CD1c-positive myeloid dendritic cell (primary cell): ENCODE results near the gene MTCH1.

Experiments used
- DNase-seq: peaks from one replicate; pipeline ENCODE4 v3.0.0-alpha.2; 2016; ENCODE audit errors: extremely low spot score

MTCH1 gene

DNA sequence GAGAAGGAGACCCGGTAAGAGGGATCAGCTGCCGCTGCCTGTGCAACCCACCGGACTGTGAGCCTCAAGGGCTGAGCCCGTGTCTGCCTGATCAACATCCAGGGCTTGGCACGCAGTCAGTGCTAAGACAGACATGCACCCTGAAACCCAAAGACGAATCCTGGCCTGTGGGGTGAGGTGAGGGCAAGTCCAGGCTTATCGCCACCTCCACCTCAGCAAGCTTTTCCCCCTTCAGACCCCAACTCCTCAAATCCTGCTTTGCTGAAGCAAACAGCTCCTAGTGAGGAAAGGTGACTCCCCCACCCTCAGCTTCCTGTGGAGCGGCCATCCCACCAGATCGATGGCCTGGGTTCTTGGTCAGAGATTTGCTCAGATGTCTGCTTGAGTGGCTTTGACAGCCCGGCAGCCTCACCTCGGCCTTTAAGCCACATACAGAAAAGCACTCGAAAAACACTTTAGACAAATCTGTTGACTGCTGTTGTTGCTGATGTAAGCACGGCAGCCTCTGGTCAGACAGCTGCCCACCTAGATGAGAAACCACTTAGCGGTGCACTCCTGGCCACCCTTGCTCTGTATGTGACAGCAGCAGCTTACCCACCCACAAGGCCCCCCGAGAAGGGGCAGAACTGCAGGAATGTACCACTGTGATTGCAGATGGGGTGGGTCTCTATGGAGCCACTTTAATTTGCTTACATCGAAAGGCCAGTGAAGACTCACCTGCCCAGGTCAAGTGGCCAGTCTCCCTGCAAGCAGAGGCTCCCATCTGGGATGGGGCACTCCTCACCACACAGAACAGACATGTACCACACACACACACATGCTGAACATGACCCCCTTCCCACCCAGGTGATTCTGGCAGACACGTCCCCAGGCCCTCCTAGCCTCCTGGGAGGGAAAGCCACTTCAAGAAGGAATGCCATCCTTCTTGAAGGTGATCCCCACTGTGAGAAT, 14.8 kb downstream of the MTCH1 start:
- no peak for DNase-seq

DNA sequence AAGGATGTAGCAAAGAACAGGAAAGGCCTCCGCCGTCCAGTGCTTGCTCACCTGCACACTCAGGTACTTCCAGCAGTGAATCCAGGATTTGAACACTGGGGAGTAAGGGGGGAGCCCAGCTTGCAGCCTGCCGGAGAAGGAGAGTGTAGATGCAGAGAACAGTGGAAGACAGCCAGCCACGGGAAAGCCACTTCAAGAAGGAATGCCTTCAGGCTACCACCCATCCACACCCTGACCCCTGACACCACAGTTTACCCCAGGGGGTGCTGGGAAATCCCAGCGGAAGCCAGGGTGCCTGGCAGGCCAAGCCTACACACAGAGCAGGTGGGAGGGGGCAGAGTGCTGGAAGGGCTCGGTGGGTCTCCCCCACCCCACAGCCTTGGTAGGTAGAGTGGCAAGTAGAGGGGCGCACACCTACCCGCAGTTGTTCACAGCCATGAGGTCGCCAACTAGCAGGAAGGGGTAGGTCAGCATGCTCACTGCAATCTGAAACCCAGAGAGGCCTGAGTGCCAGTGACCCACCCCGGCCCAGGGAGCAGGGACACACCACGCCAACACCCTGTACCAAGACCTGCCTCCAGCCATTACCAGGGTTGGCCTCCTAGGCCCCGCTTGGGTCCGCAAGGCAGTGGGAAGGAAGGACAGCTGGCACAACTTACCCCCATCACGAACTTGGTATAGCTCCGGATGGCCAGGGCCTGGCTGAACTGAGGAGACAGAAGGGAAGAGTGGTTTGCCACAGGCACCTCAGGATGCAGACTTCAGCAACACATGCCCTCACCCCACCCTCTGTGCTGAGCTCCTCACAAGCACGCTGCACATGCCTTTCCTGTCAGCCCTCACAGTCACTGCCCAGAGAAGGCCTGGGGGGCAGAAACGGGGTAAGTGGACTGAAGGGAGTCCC, 15.8 kb downstream of the MTCH1 start:
- DNase-seq = no peak

DNA sequence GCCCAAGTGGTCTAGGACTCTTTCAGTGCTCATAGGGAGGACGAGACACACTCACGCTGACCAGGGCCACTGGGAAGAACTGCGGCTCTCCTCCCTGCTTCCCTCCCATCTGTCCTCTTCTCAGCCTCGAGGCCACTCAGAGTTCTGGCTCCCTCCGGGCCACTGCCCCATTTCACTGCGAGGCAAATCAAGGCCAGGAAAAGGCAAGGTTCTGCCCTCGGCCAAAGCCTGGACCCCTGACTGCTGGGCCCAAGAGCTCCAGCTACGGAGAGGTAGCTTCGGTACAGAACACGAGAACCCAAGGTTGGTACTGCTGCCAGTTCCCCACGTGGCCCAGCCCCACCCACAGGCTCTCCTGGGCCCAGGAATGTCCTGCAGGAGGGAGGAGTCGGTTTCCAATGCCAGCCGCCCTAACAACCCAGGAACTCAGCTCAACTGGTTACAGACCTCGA, 16.7 kb downstream of the MTCH1 start:
- no peak for DNase-seq

DNA sequence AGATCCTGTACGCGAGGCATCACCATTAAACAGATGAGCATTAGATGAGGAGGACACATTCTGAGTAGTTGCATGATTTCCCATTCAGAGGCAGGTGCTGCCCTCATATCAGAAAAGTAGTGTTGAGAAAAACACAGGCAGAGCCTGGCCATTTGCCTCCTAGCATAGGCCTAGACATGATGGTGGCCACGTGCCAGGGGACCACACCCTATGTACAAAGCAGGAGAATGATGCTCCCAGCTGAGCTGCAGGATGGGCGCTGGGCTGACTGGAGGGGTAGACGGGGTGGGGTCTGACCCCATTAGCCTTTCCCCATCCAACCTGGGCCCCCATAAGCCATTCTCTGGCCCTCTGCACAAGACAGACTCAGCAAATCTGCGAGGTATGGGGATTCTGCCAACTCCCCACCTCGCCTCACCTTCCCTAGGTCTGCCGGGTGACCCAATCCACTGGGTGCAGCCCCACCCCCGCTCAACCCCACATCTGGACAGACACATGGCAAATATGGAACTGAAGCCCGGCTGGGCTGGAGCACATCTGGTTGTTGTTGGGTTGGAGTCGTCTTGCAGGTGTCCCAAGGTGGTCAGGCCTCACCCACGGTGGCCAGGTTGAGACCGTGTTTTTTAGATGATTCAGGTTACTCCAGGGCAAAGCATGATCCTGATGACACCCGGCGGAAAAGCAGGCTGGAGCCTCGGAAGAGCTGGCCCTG, 17.6 kb downstream of the MTCH1 start:
- DNase-seq = no peak

DNA sequence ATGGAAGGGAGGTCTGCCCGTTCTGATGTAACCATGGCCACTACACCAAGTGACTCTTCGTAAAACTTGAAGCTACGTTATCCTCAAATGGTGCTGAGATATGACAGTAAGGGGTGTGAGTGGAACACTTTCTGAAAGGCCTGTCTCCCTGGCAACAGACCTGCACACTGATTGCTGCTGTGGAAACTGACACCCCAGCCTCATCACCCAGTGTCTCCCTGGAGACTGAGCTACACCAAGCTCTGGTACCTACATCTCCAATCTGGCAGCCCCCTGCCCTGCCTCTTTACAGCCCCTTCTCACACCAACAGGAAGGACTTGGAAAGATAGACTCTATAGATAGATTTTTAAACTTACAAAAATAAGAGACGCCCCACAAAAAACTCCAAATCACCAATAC, 18.2 kb downstream of the MTCH1 start:
- no peak for DNase-seq

DNA sequence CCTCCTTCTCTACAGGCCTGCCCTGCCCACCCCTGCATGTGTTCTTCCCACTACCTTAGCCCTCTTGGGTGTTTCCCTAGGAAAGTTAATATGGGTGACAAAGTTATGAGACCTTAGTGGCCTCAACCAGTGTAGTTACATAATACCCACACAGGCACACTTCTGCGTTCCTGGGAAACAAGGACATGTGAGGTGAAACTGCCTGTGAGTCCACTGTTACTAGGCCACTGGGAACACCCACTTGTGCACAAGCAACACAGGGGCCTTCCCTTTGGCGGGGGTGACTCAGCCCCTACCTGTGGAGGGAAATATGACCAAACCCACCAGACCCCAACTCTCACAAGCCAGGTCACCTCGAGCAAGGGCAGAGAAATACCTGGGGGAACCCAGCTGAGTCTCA, 18.7 kb downstream of the MTCH1 start:
- DNase-seq = no peak

DNA sequence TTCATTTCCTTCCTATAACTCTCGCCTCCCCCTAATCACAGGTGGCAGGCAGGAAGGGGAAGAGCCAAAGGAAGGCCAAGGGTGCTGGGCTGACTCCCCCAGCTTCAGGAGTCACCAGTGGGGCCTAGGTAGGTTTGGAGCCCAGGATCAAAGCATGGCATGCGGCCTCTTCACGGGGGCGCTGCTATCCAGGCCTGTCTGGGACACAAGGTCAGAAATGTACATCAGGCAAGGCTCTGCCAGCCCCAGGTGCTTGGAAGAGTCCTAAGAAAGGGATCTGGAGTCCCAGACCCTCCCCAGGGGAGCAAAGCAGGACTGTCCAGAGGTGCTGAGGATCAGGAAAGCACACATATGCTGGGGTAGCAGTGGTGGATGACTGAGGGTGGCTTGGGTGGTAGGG, 21.1 kb downstream of the MTCH1 start:
- DNase-seq = no peak

DNA sequence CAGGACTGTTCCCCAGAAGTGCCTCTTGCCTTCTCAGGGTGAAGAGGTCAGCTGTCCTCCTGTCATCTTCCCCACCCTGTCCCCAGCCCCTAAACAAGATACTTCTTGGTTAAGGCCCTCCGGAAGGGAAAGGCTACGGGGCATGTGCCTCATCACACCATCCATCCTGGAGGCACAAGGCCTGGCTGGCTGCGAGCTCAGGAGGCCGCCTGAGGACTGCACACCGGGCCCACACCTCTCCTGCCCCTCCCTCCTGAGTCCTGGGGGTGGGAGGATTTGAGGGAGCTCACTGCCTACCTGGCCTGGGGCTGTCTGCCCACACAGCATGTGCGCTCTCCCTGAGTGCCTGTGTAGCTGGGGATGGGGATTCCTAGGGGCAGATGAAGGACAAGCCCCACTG, 21.6 kb downstream of the MTCH1 start:
- DNase-seq = no peak

DNA sequence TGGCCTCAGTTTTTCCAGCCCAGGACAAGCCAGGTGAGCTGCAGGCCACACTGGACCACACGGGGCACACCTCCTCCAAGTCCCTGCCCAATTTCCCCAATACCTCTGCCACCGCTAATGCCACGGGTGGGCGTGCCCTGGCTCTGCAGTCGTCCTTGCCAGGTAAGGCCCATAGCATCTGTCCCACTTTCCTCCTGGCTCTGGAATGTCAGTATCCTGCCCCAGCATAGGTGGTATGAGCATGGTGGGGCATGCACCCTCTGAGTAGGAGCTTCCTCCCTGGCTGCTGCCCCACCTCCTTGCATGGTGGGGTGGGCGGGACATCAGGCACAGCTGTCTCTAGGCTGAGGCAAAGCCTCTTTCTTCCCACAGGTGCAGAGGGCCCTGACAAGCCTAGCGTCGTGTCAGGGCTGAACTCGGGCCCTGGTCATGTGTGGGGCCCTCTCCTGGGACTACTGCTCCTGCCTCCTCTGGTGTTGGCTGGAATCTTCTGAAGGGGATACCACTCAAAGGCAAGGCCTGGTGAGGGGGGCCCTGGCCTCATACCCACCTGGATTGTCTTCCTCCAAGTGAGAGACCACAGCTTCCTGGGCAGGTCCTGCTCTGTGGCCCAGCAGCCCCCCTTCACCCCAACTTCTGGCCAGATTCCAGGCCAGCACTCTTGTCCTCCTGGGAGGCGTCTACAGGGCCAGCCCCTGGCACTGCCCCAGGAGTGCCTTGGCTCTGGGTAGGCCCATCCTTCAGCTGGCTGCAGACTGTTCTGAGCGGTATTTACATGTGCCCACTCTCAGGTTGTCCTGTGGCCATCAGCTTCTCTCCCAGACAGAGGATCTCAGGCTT, 22.3 kb downstream of the MTCH1 start:
- DNase-seq = no peak

DNA sequence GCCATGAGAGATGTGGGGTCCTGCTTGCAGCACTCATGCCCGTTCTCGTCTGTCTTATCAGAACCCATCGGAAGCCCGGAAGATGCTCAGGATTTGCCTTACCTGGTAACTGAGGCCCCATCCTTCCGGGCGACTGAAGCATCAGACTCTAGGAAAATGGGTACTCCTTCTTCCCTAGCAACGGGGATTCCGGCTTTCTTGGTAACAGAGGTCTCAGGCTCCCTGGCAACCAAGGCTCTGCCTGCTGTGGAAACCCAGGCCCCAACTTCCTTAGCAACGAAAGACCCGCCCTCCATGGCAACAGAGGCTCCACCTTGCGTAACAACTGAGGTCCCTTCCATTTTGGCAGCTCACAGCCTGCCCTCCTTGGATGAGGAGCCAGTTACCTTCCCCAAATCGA, 23.1 kb downstream of the MTCH1 start:
- peak; percentile 94 for DNase-seq

DNA sequence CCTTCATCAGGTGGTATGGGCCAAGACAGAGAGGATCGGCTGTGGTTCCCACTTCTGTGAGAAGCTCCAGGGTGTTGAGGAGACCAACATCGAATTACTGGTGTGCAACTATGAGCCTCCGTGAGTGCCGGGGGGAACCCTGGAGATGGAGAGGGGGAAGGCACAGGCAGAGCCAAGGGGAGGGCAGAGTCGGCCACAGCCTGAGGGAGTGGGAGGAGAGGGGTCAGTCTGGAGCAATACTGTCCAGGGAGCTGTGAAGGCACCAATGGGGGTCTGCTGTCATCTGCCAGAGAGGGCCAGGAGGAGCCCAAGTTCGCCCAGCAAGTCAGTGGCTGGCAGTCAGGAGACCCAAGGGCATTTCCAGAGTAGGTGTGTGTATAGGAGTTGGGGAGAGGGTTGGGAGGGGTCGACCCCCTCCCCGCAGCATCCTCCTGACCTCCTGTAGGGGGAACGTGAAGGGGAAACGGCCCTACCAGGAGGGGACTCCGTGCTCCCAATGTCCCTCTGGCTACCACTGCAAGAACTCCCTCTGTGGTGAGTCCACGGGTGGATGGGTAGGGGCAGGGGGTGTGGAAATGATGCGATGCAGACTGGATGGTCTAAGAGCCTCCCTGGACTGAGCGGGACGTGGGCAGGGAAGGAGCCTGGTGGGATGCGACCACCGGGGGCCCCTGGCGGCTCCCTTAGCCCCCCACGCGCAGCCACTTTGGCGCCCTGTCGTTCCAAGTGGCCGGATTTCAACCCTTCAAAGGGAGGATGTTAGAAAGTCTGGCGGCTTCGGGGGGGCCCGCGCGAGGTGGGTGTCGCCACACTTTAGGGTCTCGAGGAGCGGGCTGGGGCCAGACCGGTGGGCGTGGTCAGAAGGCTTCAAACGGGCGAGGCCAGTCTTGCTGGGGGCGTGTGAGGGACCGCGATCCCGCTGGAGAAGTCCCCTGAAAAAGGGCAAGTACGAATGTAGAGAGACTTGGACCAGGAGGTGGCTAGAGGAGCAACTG, 24.3 kb downstream of the MTCH1 start:
- no peak for DNase-seq

DNA sequence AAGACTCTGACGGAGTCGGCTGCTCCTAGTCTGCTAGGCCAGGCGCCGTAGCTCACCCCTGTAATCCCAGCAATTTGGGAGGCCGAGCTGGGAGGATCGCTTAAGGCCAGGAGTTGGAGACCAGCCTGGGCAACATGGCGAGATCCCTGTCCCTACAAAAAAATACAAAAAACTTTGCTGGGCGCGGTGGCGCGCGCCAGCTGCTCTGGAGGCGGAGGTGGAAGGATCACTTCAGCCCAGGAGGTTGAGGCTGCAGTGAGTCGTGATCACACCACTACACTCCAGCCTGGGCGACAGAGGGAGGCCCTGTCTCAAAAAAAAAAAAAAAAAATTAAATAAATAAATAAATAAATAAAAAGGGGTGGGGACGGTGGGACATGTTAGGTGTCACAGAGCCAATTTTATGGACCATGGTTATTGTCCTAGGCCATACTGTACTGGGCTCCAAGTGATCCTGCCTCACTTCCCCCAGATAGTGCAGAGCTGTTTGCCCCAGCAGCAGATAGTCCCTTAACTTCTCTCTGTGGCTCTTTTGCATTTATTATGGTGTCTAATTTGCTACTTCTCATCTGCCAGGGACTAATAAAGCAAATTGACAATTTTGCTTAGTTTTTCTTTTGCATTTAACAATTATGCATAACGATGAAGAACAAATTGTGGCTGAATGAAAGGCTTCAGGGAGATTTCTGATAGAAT, 26.3 kb downstream of the MTCH1 start:
- DNase-seq = no peak

DNA sequence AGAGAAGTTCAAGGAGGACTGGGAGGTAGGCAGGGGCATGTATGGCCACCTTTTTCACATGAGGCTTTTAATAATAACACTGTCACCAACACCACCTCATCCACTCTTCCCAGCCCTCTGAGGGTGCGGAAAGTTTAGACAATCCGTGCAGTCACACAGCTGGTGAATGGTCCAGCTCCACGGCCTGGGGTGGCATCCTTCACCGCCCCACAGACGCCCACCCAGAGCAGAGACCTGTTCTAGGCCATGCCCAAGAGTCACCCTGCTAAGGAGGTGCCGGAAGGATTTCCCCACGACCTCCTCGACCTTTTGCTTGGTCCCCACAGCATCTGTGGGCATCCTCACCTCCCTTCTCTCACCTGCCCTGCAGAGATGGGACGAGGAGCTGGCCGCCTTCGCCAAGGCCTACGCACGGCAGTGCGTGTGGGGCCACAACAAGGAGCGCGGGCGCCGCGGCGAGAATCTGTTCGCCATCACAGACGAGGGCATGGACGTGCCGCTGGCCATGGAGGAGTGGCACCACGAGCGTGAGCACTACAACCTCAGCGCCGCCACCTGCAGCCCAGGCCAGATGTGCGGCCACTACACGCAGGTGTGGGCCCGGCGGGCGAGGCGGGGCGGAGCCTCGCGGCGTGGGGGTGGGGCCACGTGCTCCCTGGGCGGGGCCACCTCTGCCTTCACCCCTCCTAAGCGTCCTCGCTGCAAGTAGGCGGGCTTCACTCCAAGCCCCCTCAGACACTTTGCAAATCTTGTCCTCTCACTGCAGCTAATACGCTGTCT, 27.0 kb downstream of the MTCH1 start:
- no peak for DNase-seq

DNA sequence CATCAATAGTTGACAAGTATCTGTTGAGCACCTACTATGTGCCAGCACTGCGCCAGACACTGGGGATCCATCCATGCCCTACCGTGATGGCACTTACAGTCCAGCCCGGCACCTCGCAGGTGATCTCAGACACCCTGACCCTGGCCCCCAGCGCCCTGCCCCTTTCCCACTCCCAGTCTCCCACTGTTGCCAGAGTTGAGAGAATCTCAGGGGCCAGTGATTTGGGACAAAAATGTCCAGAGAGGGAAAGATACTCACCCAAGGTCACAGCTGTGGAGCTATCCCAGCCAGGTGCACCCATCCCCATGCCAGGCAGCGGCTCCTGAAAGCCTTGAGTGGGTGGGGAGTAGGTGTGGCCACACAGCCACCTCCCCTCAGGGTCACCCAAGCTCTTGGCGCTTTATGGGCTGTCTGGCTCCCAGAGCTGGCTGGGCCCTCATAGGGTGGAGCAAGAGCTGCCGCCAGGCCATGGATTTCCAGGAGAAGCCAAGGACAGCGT, 28.2 kb downstream of the MTCH1 start:
- DNase-seq = no peak

DNA sequence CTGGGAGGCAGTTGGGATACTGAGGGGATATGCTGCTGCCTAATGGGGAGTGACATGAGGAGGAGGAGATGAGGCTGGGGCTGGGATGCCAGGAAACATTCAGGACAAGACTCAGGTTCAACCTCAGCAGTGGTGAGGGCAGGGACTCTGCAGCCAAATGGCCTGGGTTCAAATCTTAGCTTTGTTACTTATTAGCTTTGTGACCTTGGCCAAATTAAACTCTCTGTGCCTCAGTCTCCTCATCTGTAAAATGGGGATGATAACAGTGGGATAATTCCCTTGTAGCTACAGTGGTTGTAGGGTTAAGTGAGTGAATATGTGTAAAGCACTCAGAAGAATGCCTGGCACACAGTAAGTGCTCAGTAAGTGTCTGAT, 29.6 kb downstream of the MTCH1 start:
- no peak for DNase-seq

DNA sequence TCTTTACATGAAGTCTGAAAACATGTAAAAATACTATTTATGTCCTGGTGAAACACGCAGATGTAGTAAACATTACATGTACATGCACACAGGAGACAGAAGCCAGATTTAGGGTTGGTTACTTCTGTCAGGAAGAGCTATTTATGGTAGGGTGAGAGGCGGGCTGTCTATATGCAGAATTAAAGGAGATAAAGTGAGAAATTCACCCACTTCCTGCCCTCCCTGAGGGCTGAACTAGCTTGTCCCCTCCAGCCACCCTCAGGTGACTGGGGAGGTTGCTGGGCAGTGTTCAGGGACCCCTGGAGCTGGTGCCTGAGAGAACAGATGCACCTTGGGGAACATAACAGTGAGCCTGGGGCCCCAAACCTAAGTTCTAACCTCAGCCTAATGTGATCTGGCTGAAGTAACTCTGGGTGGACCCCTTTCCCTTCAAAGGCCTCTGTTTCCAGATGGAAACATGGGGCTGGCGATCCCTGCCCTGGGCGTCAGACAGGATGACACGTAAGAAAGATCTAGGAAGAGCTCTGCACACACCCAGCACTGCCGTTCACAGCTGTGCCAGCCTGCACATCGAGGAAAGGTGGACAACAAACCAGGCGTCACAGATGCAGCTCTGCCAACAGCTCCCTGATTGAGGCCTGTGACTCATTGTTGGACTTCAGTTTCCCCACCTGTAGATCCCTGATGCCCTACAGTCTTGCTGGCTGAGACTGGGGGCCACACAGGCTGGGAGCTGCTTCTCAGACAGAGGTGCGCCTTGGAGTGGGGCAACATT, 30.1 kb downstream of the MTCH1 start:
- DNase-seq = no peak

DNA sequence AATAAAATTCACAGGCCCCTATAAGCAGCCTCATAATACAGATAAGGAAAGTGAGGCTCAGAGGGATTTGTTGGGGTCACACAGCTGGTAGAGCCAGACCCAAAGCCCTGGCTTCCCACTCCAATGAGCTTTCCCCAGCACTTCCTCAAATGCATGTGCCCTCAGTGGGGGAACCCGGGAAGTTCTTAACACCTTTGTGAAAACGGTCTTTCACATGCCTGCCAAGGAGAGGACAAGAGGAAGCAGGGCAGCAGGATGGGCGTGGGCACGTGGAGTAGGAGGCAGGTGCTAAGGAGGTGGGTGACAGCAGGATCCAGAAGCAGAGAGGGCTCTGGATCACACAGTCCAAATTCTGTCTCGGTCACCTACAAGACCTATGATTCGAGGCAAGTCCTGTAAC, 30.9 kb downstream of the MTCH1 start:
- DNase-seq = peak; percentile 41
